H9 (cell line): ENCODE measurements around the gene IQCK. TPM values are rescaled to one million over a fixed set of nuclear protein-coding genes. Genes with fewer than 3 reads are reported as not detected.

Experiments
- DNase-seq: peaks from one replicate; pipeline ENCODE4 v3.0.0-alpha.2; 2017
- H2AFZ ChIP-seq: one replicate; pipeline ENCODE4 v1.6.1; 2013; ENCODE audit warnings: mild to moderate bottlenecking, low read length, control low read depth, moderate library complexity
- H2AK5ac ChIP-seq: 2 replicates; pipeline ENCODE4 v1.6.1; 2013; ENCODE audit warnings: low read length, control low read depth, mixed read lengths; ENCODE audit not compliant: insufficient read length
- H2BK120ac ChIP-seq: one replicate; pipeline ENCODE4 v1.6.1; 2013; ENCODE audit warnings: low read depth, mild to moderate bottlenecking, low read length, control low read depth, inconsistent platforms; ENCODE audit not compliant: poor library complexity, severe bottlenecking
- H2BK12ac ChIP-seq: 2 replicates; pipeline ENCODE4 v1.6.1; 2013; ENCODE audit warnings: low read length, control low read depth, mixed read lengths, low read depth; ENCODE audit not compliant: insufficient read length
- H2BK15ac ChIP-seq: 2 replicates; pipeline ENCODE4 v1.6.1; 2013; ENCODE audit warnings: low read depth, low read length, control low read depth
- H2BK20ac ChIP-seq: one replicate; pipeline ENCODE4 v1.6.1; 2013; ENCODE audit warnings: low read depth, mild to moderate bottlenecking, low read length, control low read depth, inconsistent platforms; ENCODE audit not compliant: poor library complexity, severe bottlenecking
- H2BK5ac ChIP-seq: 2 replicates; pipeline ENCODE4 v1.6.1; 2013; ENCODE audit warnings: low read length, control low read depth, mixed read lengths; ENCODE audit not compliant: insufficient read length
- H3K14ac ChIP-seq: 2 replicates; pipeline ENCODE4 v1.6.1; 2013; ENCODE audit warnings: low read length, control low read depth; ENCODE audit not compliant: insufficient read depth
- H3K18ac ChIP-seq: 2 replicates; pipeline ENCODE4 v1.6.1; 2013; ENCODE audit warnings: low read depth, mild to moderate bottlenecking, mixed read lengths, low read length, control low read depth; ENCODE audit not compliant: insufficient read length
- H3K23ac ChIP-seq: 2 replicates; pipeline ENCODE4 v1.6.1; 2013; ENCODE audit warnings: low read length, control low read depth, mixed read lengths, low read depth; ENCODE audit not compliant: insufficient read length
- H3K23me2 ChIP-seq: 2 replicates; pipeline ENCODE4 v1.6.1; 2013; ENCODE audit warnings: low read depth, mild to moderate bottlenecking, mixed read lengths, low read length, control low read depth; ENCODE audit not compliant: insufficient read length, poor library complexity, severe bottlenecking
- H3K27ac ChIP-seq: 2 replicates; pipeline ENCODE4 v1.5.1; 2013; ENCODE audit warnings: low read length, control low read depth, mixed read lengths, low read depth; ENCODE audit not compliant: insufficient read length
- H3K27me3 ChIP-seq: 2 replicates; pipeline ENCODE4 v1.6.1; 2013; ENCODE audit warnings: low read length, control low read depth, inconsistent platforms; ENCODE audit not compliant: insufficient read depth
- H3K4ac ChIP-seq: 2 replicates; pipeline ENCODE4 v1.6.1; 2013; ENCODE audit warnings: low read depth, mild to moderate bottlenecking, control low read depth, inconsistent platforms, low read length, moderate library complexity
- H3K4me1 ChIP-seq: 2 replicates; pipeline ENCODE4 v1.6.1; 2013; ENCODE audit warnings: low read length, control low read depth, inconsistent platforms; ENCODE audit not compliant: insufficient read depth
- H3K4me2 ChIP-seq: 2 replicates; pipeline ENCODE4 v1.6.1; 2013; ENCODE audit warnings: low read length, control low read depth, mixed read lengths; ENCODE audit not compliant: insufficient read length, insufficient read depth
- H3K56ac ChIP-seq: 2 replicates; pipeline ENCODE4 v1.6.1; 2013; ENCODE audit warnings: low read depth, mild to moderate bottlenecking, mixed read lengths, low read length, control low read depth; ENCODE audit not compliant: insufficient read length
- H3K79me1 ChIP-seq: 2 replicates; pipeline ENCODE4 v1.6.1; 2013; ENCODE audit warnings: low read depth, mild to moderate bottlenecking, moderate library complexity, low read length, control low read depth, inconsistent platforms; ENCODE audit not compliant: insufficient read depth, poor library complexity, severe bottlenecking
- H3K79me2 ChIP-seq: 2 replicates; pipeline ENCODE4 v1.6.1; 2013; ENCODE audit warnings: low read length, control low read depth, inconsistent platforms; ENCODE audit not compliant: insufficient read depth
- H3K9ac ChIP-seq: 2 replicates; pipeline ENCODE4 v1.6.1; 2013; ENCODE audit warnings: low read length, control low read depth, mixed read lengths; ENCODE audit not compliant: insufficient read length; ENCODE audit errors: extremely low read depth
- H3K9me3 ChIP-seq: one replicate; pipeline ENCODE4 v1.6.1; 2013; ENCODE audit warnings: low read depth, low read length, inconsistent platforms; ENCODE audit not compliant: control insufficient read depth
- H3T11ph ChIP-seq: one replicate; pipeline ENCODE4 v1.6.1; 2013; ENCODE audit warnings: mild to moderate bottlenecking, low read length, control low read depth, inconsistent platforms
- H4K20me1 ChIP-seq: one replicate; pipeline ENCODE4 v1.6.1; 2013; ENCODE audit not compliant: control insufficient read depth, insufficient read length, insufficient read depth
- H4K5ac ChIP-seq: 2 replicates; pipeline ENCODE4 v1.6.1; 2013; ENCODE audit warnings: low read depth, mild to moderate bottlenecking, mixed read lengths, low read length, control low read depth; ENCODE audit not compliant: insufficient read length
- H4K8ac ChIP-seq: replicated peaks from 2 replicates; pipeline ENCODE4 v1.6.1; 2013; ENCODE audit warnings: low read length, control low read depth, mixed read lengths, low read depth; ENCODE audit not compliant: insufficient read length
- H4K91ac ChIP-seq: 2 replicates; pipeline ENCODE4 v1.6.1; 2013; ENCODE audit warnings: low read depth, mild to moderate bottlenecking, moderate library complexity, mixed read lengths, low read length, control low read depth; ENCODE audit not compliant: insufficient read length
- H3K27ac Mint-ChIP-seq, 3 experiments: 2 replicates in 2 of 3; 3 replicates in 1 of 3; pipeline ENCODE4 v1.8.0; 2020 to 2021; ENCODE audit warnings: mixed read lengths in 3 of 3, mild to moderate bottlenecking in 1 of 3, moderate library complexity in 1 of 3
- H3K27me3 Mint-ChIP-seq: 2 replicates; pipeline ENCODE4 v1.8.0; 2021; ENCODE audit warnings: low read depth, mild to moderate bottlenecking, moderate library complexity, mixed read lengths
- H3K36me3 Mint-ChIP-seq, 3 experiments: 2 replicates in 2 of 3; 3 replicates in 1 of 3; pipeline ENCODE4 v1.8.0; 2020 to 2021; ENCODE audit warnings: low read depth in 3 of 3, mixed read lengths in 3 of 3; ENCODE audit not compliant: insufficient read depth in 1 of 3
- H3K4me1 Mint-ChIP-seq, 2 experiments: 2 replicates each; pipeline ENCODE4 v1.8.0; 2020; ENCODE audit warnings: mixed read lengths in 2 of 2
- H3K4me3 Mint-ChIP-seq, 2 experiments: 2 replicates in 1 of 2; 3 replicates in 1 of 2; pipeline ENCODE4 v1.8.0; 2020 to 2021; ENCODE audit warnings: mild to moderate bottlenecking in 2 of 2, mixed read lengths in 2 of 2, moderate library complexity in 1 of 2
- H3K9me3 Mint-ChIP-seq, 2 experiments: 2 replicates in 1 of 2; 3 replicates in 1 of 2; pipeline ENCODE4 v1.8.0; 2020; ENCODE audit warnings: mild to moderate bottlenecking in 2 of 2, mixed read lengths in 2 of 2, moderate library complexity in 1 of 2
- CTCF ChIP-seq: fragments of 200-600 bp; sonication (generic); conservative IDR thresholded peaks from 3 replicates; pipeline ENCODE4 v1.8.0; 2021; ENCODE audit warnings: antibody characterized with exemption, mild to moderate bottlenecking
- WGBS: extraction: QIAGEN DNeasy Blood & Tissue Kit; methylation state at CpG from one replicate; pipeline ENCODE4 v1.1.7; 2013; ENCODE audit warnings: missing lambda C conversion rate, low lambda C conversion rate, mixed read lengths; ENCODE audit not compliant: insufficient read length; ENCODE audit errors: extremely low coverage; 5-methylcytosine and 5-hydroxymethylcytosine counted together
- total RNA-seq: library from RNA; stranded (reverse); gene quantifications from 2 replicates; pipeline ENCODE4 v1.2.1, GENCODE V29; 2021

Gene IQCK
- total RNA-seq, 1 experiment from 2014 or later: 9.0 TPM

DNA sequence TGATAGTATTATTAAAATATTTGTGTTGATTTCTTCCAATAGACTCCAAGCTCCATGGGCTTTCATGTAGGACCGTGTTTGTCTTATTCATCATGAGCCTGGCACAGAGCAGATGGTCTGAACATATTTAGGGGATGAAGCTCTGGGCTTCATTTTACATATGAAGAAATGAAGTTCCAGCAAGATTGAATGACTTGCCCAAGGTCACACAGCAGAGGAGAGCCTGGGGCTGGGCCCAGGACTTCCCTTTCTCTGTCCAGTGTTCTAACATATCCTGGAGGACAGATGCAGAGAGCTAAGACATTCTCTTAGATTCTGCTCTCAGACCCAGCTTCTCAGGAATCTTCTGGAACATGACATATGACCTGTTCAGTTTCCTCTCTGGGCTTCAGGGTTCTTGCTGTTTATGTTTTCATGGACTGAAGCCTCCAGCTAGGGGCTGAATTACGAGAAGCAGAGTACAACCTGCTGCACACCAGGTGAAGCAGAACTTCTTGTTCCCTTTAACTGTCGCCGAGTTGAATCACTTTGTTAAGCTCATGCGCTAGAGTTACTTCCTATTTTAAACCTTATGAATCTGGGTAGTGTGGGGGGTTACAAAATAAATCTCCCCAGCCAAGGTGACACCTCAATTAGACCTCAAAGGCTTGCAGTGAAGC lies 113.0 kb downstream of the IQCK start:
- no peak overlapping the region for H2BK15ac ChIP-seq
- H3K23ac ChIP-seq: no peak overlapping the region
- no peak overlapping the region for H4K91ac ChIP-seq
- H4K5ac ChIP-seq: no peak overlapping the region
- Mint-ChIP-seq H3K27me3 (no peaks in the 10 kb centered on the region), H3K4me3 (no peak overlapping the region), H3K27ac (no peak overlapping the region), H3K9me3 (no peaks in the 10 kb centered on the region), H3K36me3 (peaks cover 0 to 2% (median 0%) of the 10 kb centered on the region in 3 experiments; a peak in 1 of 7 replicates), H3K4me1 (peaks cover 0 to 3% of the 10 kb centered on the region in 2 experiments; a peak in 1 of 4 replicates)
- no peaks in the 10 kb centered on the region for H3K27me3 ChIP-seq
- no peak overlapping the region for H3K4ac ChIP-seq
- no peak for DNase-seq
- H3K18ac ChIP-seq: no peak overlapping the region
- no peaks in the 10 kb centered on the region for H3K79me1 ChIP-seq
- no peak overlapping the region for H2AK5ac ChIP-seq
- H4K20me1 ChIP-seq: no peaks in the 10 kb centered on the region
- no peak overlapping the region for H3T11ph ChIP-seq
- H2AFZ ChIP-seq: no peak overlapping the region
- no peaks in the 10 kb centered on the region for H3K23me2 ChIP-seq
- H2BK20ac ChIP-seq: no peak overlapping the region
- no peak overlapping the region for H4K8ac ChIP-seq
- no peaks in the 10 kb centered on the region for H3K9me3 ChIP-seq
- H2BK12ac ChIP-seq: no peak overlapping the region
- H3K14ac ChIP-seq: no peak overlapping the region
- no peak overlapping the region for H3K56ac ChIP-seq
- no peaks in the 10 kb centered on the region for H3K4me1 ChIP-seq
- H2BK5ac ChIP-seq: no peak overlapping the region
- no peak overlapping the region for H3K4me2 ChIP-seq
- no peak overlapping the region for H3K9ac ChIP-seq
- H2BK120ac ChIP-seq: no peak overlapping the region
- no peak for TF ChIP-seq CTCF
- no peak overlapping the region for H3K27ac ChIP-seq
- H3K79me2 ChIP-seq: no peaks in the 10 kb centered on the region
- no CpG with 5 or more reads among the region's 5 CpGs for WGBS
